Measurements from ENCODE around the gene GNL1. TPM values are rescaled to one million over a fixed set of nuclear protein-coding genes. Genes with fewer than 3 reads are reported as not detected.

Gene GNL1
- total and polyA plus RNA-seq, 9 of the 15 experiments (the other 6 are each of a cell fraction or from before 2014, with no cell fraction given), result 0.73 to 112 (median 58.0) TPM

DNA sequence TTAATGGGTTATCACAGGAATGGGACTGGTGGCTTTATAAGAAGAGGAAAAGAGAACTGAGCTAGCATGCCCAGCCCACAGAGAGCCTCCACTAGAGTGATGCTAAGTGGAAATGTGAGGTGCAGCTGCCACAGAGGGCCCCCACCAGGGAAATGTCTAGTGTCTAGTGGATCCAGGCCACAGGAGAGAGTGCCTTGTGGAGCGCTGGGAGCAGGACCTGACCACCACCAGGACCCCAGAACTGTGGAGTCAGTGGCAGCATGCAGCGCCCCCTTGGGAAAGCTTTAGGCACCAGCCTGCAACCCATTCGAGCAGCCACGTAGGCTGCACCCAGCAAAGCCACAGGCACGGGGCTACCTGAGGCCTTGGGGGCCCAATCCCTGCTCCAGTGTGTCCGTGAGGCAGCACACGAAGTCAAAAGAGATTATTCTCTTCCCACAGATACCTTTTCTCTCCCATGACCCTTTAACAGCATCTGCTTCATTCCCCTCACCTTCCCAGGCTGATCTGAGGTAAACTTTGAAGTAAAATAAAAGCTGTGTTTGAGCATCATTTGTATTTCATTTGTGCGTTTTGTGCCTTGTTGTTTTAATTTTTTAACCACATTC, 62.5 kb downstream of the GNL1 start (continued):
- TF ChIP-seq, protein P1, sequence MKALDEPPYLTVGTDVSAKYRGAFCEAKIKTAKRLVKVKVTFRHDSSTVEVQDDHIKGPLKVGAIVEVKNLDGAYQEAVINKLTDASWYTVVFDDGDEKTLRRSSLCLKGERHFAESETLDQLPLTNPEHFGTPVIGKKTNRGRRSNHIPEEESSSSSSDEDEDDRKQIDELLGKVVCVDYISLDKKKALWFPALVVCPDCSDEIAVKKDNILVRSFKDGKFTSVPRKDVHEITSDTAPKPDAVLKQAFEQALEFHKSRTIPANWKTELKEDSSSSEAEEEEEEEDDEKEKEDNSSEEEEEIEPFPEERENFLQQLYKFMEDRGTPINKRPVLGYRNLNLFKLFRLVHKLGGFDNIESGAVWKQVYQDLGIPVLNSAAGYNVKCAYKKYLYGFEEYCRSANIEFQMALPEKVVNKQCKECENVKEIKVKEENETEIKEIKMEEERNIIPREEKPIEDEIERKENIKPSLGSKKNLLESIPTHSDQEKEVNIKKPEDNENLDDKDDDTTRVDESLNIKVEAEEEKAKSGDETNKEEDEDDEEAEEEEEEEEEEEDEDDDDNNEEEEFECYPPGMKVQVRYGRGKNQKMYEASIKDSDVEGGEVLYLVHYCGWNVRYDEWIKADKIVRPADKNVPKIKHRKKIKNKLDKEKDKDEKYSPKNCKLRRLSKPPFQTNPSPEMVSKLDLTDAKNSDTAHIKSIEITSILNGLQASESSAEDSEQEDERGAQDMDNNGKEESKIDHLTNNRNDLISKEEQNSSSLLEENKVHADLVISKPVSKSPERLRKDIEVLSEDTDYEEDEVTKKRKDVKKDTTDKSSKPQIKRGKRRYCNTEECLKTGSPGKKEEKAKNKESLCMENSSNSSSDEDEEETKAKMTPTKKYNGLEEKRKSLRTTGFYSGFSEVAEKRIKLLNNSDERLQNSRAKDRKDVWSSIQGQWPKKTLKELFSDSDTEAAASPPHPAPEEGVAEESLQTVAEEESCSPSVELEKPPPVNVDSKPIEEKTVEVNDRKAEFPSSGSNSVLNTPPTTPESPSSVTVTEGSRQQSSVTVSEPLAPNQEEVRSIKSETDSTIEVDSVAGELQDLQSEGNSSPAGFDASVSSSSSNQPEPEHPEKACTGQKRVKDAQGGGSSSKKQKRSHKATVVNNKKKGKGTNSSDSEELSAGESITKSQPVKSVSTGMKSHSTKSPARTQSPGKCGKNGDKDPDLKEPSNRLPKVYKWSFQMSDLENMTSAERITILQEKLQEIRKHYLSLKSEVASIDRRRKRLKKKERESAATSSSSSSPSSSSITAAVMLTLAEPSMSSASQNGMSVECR (CRISPR knock-in tag; IDR thresholded peaks at IDR 0.05), result no peak
- no peak for TF ChIP-seq DNMT1 (IDR thresholded peaks at IDR 0.05)

GRCh38 chr6:30491991-30492952, 64.0 kb downstream of the GNL1 start:
- no peak overlapping the region for H2AFZ ChIP-seq (ENCODE audit: low read depth, low read length)
- POLR2A ChIA-PET, result interaction anchor here (0.6 to 2.3 kb wide), 9 partner anchors 9 to 446 kb away, joined by 3 to 8 read pairs (median 3); partner anchors contain the start of gene MDC1
- TF ChIP-seq, protein P2, sequence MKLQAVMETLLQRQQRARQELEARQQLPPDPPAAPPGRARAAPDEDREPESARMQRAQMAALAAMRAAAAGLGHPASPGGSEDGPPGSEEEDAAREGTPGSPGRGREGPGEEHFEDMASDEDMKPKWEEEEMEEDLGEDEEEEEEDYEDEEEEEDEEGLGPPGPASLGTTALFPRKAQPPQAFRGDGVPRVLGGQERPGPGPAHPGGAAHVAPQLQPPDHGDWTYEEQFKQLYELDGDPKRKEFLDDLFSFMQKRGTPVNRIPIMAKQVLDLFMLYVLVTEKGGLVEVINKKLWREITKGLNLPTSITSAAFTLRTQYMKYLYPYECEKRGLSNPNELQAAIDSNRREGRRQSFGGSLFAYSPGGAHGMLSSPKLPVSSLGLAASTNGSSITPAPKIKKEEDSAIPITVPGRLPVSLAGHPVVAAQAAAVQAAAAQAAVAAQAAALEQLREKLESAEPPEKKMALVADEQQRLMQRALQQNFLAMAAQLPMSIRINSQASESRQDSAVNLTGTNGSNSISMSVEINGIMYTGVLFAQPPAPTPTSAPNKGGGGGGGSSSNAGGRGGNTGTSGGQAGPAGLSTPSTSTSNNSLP (IDR thresholded peaks at IDR 0.05; ENCODE audit: borderline replicate concordance, low read depth, low read length), result no peak
- TF ChIP-seq GABPB2 (CRISPR knock-in tag; conservative IDR thresholded peaks at IDR 0.05), result no peak
- TF ChIP-seq TEAD1 (CRISPR knock-in tag; IDR thresholded peaks at IDR 0.05), result no peak
- TF ChIP-seq XRCC4 (IDR thresholded peaks at IDR 0.05; ENCODE audit: extremely low read depth, insufficient read depth, insufficient read length), result no peak
- H3K9ac ChIP-seq (ENCODE audit: insufficient read depth in 1 of 2, low read depth in 2 of 2, low read length in 2 of 2), result no peak overlapping the region; a peak in 1 of 4 replicates
- peaks cover 31 to 34% of the 10 kb centered on the region in 2 experiments for H3K4me1 ChIP-seq (replicated peaks in 1 of 2; ENCODE audit: control insufficient read depth in 2 of 2, insufficient read depth in 2 of 2, low read length in 2 of 2)
- FAIRE-seq, result no peak
- CTCF ChIA-PET (ENCODE audit: low intra/inter-chr PET ratio), result no interaction called here
- no peak for DNase-seq (ENCODE audit: extremely low read depth in 1 of 4, low spot score in 3 of 4)
- H4K20me1 ChIP-seq (replicated peaks; ENCODE audit: control insufficient read depth, insufficient read depth, low read length), result peaks cover 5% of the 10 kb centered on the region
- no peaks in the 10 kb centered on the region for H3K9me3 ChIP-seq (replicated peaks; ENCODE audit: control insufficient read depth, insufficient read depth, low read depth, low read length)
- BruUV-seq (replicated peaks), result no TSS peak
- WGBS (ENCODE audit: insufficient coverage, low coverage, missing lambda C conversion rate), result 79% methylated on average over 16 of the region's 16 CpGs
- ATAC-seq, result no peak
- intact Hi-C loops (cut with micrococcal nuclease) (no loop called here), in situ Hi-C loops (cut with MboI) (loop anchor here (5.0 kb wide), 2 partner anchors 45 to 105 kb away; no protein-coding TSS in a partner anchor)
- no peak overlapping the region for H3K4me3 ChIP-seq
- H3K36me3 ChIP-seq (ENCODE audit: control insufficient read depth, insufficient read depth, low read length), result peaks cover 19% of the 10 kb centered on the region
- H3K27ac ChIP-seq (ENCODE audit: extremely low read depth, low read depth, low read length), result no peak overlapping the region
- H3K27me3 ChIP-seq (ENCODE audit: control insufficient read depth in 2 of 2, insufficient read depth in 2 of 2, low read length in 2 of 2), result no peaks in the 10 kb centered on the region
- no peak overlapping the region for H3K4me2 ChIP-seq (ENCODE audit: insufficient read depth, low read length)
- no peaks in the 10 kb centered on the region for H3K9me1 ChIP-seq (ENCODE audit: control insufficient read depth, insufficient read depth, low read length)
- peaks cover 7% of the 10 kb centered on the region; the same call in 2 of the 3 replicates for H3K79me2 ChIP-seq (ENCODE audit: control insufficient read depth, insufficient read depth, low read length)

All from K562 (cell line).